Nephron (organoid): ENCODE measurements around the gene PRDM16.

Experiments
- H3K27ac Mint-ChIP-seq, 3 experiments: 2 replicates each; pipeline ENCODE4 v1.8.0; 2020; ENCODE audit warnings: mixed read lengths in 3 of 3, mild to moderate bottlenecking in 2 of 3, moderate library complexity in 1 of 3
- H3K27me3 Mint-ChIP-seq: 2 replicates; pipeline ENCODE4 v1.8.0; 2021; ENCODE audit warnings: low read depth, mild to moderate bottlenecking, moderate library complexity, mixed read lengths
- H3K36me3 Mint-ChIP-seq: 2 replicates; pipeline ENCODE4 v1.8.0; 2020; ENCODE audit warnings: low read depth, mixed read lengths
- H3K4me1 Mint-ChIP-seq: 2 replicates; pipeline ENCODE4 v1.8.0; 2020; ENCODE audit warnings: mixed read lengths
- H3K4me3 Mint-ChIP-seq, 3 experiments: 2 replicates each; pipeline ENCODE4 v1.8.0; 2020; ENCODE audit warnings: mild to moderate bottlenecking in 3 of 3, mixed read lengths in 3 of 3, moderate library complexity in 2 of 3
- H3K9me3 Mint-ChIP-seq: 2 replicates; pipeline ENCODE4 v1.8.0; 2020; ENCODE audit warnings: mixed read lengths
- TF ChIP-seq, protein P1 (sequence below), 3 experiments: fragments of 200-600 bp; sonication (generic); IDR thresholded peaks; one replicate each; pipeline ENCODE4 v1.5.0; 2021; ENCODE audit warnings: antibody characterized with exemption in 3 of 3; ENCODE audit not compliant: unreplicated experiment in 3 of 3

Gene PRDM16

DNA sequence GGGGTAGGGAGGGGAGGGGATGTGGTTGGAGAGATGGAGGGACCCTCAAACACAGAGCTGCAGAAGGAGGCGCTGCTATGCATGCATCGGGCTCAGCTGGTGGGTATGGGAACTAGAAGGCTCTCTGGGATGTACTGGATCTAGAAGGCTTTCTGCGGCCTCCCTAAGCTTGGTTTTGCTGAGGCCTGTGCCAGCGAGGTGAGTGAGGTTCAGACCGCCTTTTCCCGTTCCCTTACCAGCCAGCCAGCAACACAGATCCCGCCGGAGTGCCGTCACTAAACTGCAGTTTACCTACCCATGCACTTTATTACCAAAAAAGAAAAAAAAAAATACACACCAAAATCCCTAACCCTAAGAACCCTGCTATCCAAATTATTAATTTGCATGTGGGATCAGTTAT is 180.2 kb downstream of the PRDM16 start:
- Mint-ChIP-seq H3K4me3 (no peak overlapping the region), H3K4me1 (peaks cover 25% of the 10 kb centered on the region), H3K27me3 (peaks cover 73% of the 10 kb centered on the region), H3K36me3 (no peaks in the 10 kb centered on the region), H3K9me3 (peaks cover 5% of the 10 kb centered on the region), H3K27ac (peak overlapping the region in 1 of 3 experiments; percentile 71)
- TF ChIP-seq, protein P1, sequence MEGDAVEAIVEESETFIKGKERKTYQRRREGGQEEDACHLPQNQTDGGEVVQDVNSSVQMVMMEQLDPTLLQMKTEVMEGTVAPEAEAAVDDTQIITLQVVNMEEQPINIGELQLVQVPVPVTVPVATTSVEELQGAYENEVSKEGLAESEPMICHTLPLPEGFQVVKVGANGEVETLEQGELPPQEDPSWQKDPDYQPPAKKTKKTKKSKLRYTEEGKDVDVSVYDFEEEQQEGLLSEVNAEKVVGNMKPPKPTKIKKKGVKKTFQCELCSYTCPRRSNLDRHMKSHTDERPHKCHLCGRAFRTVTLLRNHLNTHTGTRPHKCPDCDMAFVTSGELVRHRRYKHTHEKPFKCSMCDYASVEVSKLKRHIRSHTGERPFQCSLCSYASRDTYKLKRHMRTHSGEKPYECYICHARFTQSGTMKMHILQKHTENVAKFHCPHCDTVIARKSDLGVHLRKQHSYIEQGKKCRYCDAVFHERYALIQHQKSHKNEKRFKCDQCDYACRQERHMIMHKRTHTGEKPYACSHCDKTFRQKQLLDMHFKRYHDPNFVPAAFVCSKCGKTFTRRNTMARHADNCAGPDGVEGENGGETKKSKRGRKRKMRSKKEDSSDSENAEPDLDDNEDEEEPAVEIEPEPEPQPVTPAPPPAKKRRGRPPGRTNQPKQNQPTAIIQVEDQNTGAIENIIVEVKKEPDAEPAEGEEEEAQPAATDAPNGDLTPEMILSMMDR (IDR thresholded peaks at IDR 0.05; ENCODE audit: unreplicated experiment in 3 of 3) = no peak

DNA sequence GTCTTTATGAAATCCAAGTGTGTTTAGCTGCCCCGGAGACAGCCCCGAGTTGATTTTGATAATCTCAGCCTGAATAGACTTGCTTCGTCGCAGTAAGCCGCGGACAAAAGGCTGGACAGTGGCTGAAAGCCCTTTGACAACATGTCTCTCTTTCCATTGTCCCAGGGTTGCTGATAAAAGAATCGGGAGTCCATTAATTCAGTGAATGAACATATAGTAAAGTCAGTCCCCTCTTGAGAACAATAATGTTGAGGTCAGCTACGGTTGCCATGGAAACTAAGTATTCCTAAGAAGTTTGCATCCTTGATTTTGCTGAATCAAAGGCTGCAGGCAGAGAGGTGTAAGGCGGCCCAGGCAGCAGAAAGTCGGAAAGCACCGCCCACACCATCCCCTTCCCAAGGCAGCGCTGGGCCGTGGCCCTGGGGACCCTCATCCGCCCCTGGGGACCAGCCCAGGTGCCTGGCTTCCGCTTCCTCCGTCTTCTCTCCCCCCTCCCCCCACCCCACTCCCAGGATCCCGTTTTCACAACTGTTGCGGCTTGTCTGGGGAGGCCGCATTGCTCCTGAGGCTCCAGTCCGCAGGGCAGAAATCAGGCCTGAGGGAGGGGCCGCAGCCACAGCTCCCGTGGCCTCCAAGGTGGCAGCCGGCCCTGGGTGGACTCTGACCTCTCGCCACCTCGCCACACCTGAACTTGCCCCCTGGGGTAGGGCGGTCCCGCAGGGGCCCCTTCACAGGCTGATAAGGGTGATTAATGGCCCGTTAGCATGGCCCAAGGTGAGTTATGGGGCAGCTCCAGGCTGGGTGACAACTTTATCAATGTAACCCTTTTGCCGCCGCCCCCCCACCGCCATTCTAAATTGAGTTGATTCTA is 180.9 kb downstream of the PRDM16 start:
- Mint-ChIP-seq H3K4me3 (no peak overlapping the region), H3K27ac (peak overlapping the region in 1 of 3 experiments; percentile 71), H3K9me3 (peaks cover 5% of the 10 kb centered on the region), H3K36me3 (no peaks in the 10 kb centered on the region), H3K27me3 (peaks cover 66% of the 10 kb centered on the region), H3K4me1 (peaks cover 21% of the 10 kb centered on the region)
- TF ChIP-seq, protein P1 (IDR thresholded peaks at IDR 0.05; ENCODE audit: unreplicated experiment in 3 of 3) = no peak

DNA sequence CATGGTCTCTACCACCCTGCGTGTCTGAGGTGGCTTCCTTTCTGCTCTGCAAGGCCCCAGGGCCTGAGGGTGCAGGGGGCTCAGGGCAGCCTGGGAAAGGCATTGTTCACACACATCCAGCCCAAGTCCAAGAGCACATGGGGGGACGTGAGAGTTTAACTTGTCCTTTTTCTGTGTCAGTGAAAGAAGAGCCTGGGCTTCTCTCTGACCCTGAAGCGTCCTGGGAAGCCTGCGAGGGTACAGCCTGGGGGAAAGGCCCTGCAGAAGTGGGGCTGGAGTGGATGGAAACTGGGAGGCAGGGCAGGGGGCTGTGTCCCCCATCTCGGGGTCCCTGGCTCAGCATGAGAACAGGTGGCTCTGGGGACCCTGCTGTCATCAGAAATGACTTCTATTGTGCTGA is 181.6 kb downstream of the PRDM16 start:
- H3K9me3 Mint-ChIP-seq = peaks cover 5% of the 10 kb centered on the region
- H3K4me1 Mint-ChIP-seq = peaks cover 19% of the 10 kb centered on the region
- peaks cover 59% of the 10 kb centered on the region for H3K27me3 Mint-ChIP-seq
- TF ChIP-seq, protein P1 (IDR thresholded peaks at IDR 0.05; ENCODE audit: unreplicated experiment in 3 of 3) = no peak
- no peak overlapping the region for H3K4me3 Mint-ChIP-seq
- H3K36me3 Mint-ChIP-seq = no peaks in the 10 kb centered on the region
- H3K27ac Mint-ChIP-seq = no peak overlapping the region

DNA sequence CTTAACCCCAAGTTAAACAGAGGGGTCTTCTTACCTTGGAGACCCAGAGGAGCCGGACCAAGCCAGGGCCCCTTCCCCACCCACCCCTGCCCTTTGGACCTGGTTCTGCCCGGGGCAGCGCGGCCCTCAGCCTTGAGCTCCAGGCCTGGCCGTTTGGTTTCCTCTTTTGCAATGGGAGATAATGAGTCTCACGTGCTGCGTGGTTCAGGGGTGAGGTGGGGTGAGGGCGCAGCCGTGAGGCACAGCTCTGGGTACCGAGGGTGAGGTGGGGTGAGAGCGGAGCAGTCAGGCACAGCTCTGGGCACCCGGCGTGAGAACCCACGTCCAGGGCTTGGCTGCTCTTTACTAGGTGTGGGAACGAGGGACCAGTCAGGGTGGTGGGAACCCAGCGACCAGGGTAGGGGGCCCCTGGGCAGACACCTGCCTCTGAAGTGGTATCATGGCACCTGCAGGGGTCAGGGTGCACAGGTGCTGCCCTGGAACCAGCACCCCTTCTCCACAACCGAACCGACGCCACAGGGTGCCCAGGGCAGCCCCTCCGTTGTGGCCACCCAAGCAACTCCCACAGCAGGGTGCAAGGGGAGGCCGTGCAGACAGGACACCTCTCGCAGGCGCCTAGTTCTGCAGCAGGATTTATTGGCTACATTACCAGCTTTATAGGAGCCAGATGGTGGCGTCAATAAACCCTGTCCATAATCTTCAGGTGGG is 182.2 kb downstream of the PRDM16 start:
- peaks cover 52% of the 10 kb centered on the region for H3K27me3 Mint-ChIP-seq
- H3K27ac Mint-ChIP-seq = no peak overlapping the region
- no peaks in the 10 kb centered on the region for H3K36me3 Mint-ChIP-seq
- H3K4me1 Mint-ChIP-seq = peaks cover 17% of the 10 kb centered on the region
- TF ChIP-seq, protein P1 (IDR thresholded peaks at IDR 0.05; ENCODE audit: unreplicated experiment in 3 of 3) = no peak
- H3K4me3 Mint-ChIP-seq = no peak overlapping the region
- H3K9me3 Mint-ChIP-seq = peaks cover 5% of the 10 kb centered on the region

DNA sequence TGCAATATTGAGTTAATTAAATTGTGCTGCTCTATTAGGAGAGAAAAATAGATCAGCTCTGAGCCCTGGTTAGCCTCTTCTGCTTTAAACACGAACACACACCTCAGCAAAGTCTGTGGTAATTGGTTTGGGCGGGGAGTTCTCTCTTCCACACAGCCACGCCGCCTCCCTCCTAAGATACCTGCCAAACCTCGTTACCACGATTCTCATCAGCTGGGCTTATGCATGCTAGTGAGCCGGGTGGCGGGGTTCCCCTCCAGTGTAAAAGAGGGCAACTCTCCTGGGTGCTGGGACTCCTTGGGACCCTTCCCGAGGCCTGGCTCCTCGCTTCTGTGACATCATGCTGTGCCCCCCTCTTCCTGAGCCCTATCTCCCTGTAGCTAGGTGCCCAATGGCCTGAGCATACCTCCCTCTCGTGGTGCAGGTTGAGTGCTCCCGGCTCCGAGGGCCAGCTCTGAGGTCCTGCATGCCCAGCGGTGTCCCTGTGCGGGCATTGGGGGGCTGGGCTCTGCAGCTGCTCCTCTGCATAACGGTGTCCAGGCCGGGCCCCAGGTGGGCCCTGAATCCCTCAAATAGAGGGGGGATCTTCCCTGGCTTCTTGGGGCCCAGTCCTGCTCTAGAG is 182.9 kb downstream of the PRDM16 start:
- H3K4me1 Mint-ChIP-seq = peaks cover 16% of the 10 kb centered on the region
- peaks cover 49% of the 10 kb centered on the region for H3K27me3 Mint-ChIP-seq
- no peak overlapping the region for H3K27ac Mint-ChIP-seq
- H3K4me3 Mint-ChIP-seq = no peak overlapping the region
- TF ChIP-seq, protein P1 (IDR thresholded peaks at IDR 0.05; ENCODE audit: unreplicated experiment in 3 of 3) = no peak
- no peaks in the 10 kb centered on the region for H3K36me3 Mint-ChIP-seq
- peaks cover 5% of the 10 kb centered on the region for H3K9me3 Mint-ChIP-seq
